Measurements from ENCODE around the gene ALKBH1.

GRCh38 chr14:77682158-77682553 is 25.7 kb downstream of the ALKBH1 start:
- TF ChIP-seq CTCF (conservative IDR thresholded peaks at IDR 0.05 in 1 of 2, IDR thresholded peaks at IDR 0.05 in 1 of 2; ENCODE audit: low read depth in 1 of 2, low read length in 2 of 2): no peak
- no peak for TF ChIP-seq EZH2 (IDR thresholded peaks at IDR 0.05; ENCODE audit: low read length, missing control alignments)
